ENCODE measurements around the gene VAC14. TPM values are rescaled to one million over a fixed set of nuclear protein-coding genes. Genes with fewer than 3 reads are reported as not detected.

The VAC14 gene
- total RNA-seq, 2 experiments from 2014 or later: 23.0 to 23.6 TPM

DNA sequence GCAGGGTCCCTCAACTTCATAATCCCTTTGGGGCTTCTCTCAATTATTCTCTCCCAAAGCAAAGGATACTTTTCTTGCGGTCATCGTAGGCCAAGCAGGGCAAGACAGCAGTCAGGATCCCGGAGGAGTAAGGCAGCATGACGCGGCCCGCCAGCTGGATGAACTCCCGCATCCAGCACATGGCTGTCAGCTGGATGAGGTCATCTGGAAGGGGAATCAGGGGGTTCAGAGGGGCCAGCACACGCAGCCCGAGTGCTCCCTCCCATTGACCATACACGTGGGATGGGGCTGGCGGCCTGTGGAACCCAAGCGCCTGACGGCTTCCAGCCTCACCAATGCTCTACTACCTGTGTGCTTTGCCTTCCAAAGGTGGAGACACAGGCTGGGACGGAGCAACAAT is 19.2 kb downstream of the VAC14 start:
- Mint-ChIP-seq H3K4me3 (no peak overlapping the region), H3K27ac (no peak overlapping the region), H3K27me3 (no peaks in the 10 kb centered on the region), H3K9me3 (no peaks in the 10 kb centered on the region), H3K36me3 (ENCODE audit: low read depth) (peaks cover 97% of the 10 kb centered on the region), H3K4me1 (ENCODE audit: low read depth) (no peaks in the 10 kb centered on the region)
- DNase-seq (no peak), ATAC-seq (ENCODE audit: poor library complexity) (no peak)
- peaks cover 85% of the 10 kb centered on the region for H3K36me3 ChIP-seq (ENCODE audit: insufficient read depth, low read length)
- ChIA-PET POLR2A (no interaction called here), CTCF (no interaction called here)
- peaks cover 0 to 8% of the 10 kb centered on the region in 2 experiments for H3K9me3 ChIP-seq (ENCODE audit: control insufficient read depth in 1 of 2, insufficient read depth in 1 of 2, low read length in 2 of 2)
- TF ChIP-seq, protein P1, sequence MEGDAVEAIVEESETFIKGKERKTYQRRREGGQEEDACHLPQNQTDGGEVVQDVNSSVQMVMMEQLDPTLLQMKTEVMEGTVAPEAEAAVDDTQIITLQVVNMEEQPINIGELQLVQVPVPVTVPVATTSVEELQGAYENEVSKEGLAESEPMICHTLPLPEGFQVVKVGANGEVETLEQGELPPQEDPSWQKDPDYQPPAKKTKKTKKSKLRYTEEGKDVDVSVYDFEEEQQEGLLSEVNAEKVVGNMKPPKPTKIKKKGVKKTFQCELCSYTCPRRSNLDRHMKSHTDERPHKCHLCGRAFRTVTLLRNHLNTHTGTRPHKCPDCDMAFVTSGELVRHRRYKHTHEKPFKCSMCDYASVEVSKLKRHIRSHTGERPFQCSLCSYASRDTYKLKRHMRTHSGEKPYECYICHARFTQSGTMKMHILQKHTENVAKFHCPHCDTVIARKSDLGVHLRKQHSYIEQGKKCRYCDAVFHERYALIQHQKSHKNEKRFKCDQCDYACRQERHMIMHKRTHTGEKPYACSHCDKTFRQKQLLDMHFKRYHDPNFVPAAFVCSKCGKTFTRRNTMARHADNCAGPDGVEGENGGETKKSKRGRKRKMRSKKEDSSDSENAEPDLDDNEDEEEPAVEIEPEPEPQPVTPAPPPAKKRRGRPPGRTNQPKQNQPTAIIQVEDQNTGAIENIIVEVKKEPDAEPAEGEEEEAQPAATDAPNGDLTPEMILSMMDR (IDR thresholded peaks at IDR 0.05): no peak
- no peaks in the 10 kb centered on the region for H3K4me1 ChIP-seq (ENCODE audit: insufficient read depth, low read length)
- no peaks in the 10 kb centered on the region for H3K27me3 ChIP-seq (ENCODE audit: control insufficient read depth in 1 of 2, insufficient read depth in 2 of 2, low read length in 2 of 2)
- intact Hi-C loops (cut with DNase I, micrococcal nuclease): no loop called here
- no peak overlapping the region for H3K27ac ChIP-seq (ENCODE audit: low read depth in 1 of 2, low read length in 2 of 2)
- no peak overlapping the region for H3K4me3 ChIP-seq (ENCODE audit: low read length)

GRCh38 chr16:70780546-70780945 is 20.4 kb downstream of the VAC14 start:
- peaks cover 88% of the 10 kb centered on the region for H3K36me3 Mint-ChIP-seq (ENCODE audit: low read depth)
- DNase-seq: no peak
- Histone ChIP-seq H3K4me1 (ENCODE audit: insufficient read depth, low read length) (no peaks in the 10 kb centered on the region), H3K4me3 (ENCODE audit: low read length) (no peak overlapping the region), H3K27ac (ENCODE audit: low read depth in 1 of 2, low read length in 2 of 2) (no peak overlapping the region), H3K9me3 (ENCODE audit: control insufficient read depth in 1 of 2, insufficient read depth in 1 of 2, low read length in 2 of 2) (peaks cover 0 to 8% of the 10 kb centered on the region in 2 experiments), H3K27me3 (ENCODE audit: control insufficient read depth in 1 of 2, insufficient read depth in 2 of 2, low read length in 2 of 2) (no peaks in the 10 kb centered on the region), H3K36me3 (ENCODE audit: insufficient read depth, low read length) (peaks cover 75% of the 10 kb centered on the region)
- no peaks in the 10 kb centered on the region for H3K9me3 Mint-ChIP-seq
- no peak overlapping the region for H3K27ac Mint-ChIP-seq
- H3K27me3 Mint-ChIP-seq: no peaks in the 10 kb centered on the region
- H3K4me3 Mint-ChIP-seq: no peak overlapping the region
- intact Hi-C loops (cut with DNase I, micrococcal nuclease): no loop called here
- ChIA-PET CTCF (no interaction called here), POLR2A (no interaction called here)
- TF ChIP-seq, protein P1 (IDR thresholded peaks at IDR 0.05): no peak
- ATAC-seq (ENCODE audit: poor library complexity): no peak
- H3K4me1 Mint-ChIP-seq (ENCODE audit: low read depth): no peaks in the 10 kb centered on the region

GRCh38 chr16:70779361-70779760 is 21.6 kb downstream of the VAC14 start:
- no peaks in the 10 kb centered on the region for H3K4me1 ChIP-seq (ENCODE audit: insufficient read depth, low read length)
- Mint-ChIP-seq H3K9me3 (no peaks in the 10 kb centered on the region), H3K27ac (no peak overlapping the region), H3K4me3 (no peak overlapping the region), H3K36me3 (ENCODE audit: low read depth) (peaks cover 86% of the 10 kb centered on the region), H3K4me1 (ENCODE audit: low read depth) (no peaks in the 10 kb centered on the region), H3K27me3 (no peaks in the 10 kb centered on the region)
- H3K9me3 ChIP-seq (ENCODE audit: control insufficient read depth in 1 of 2, insufficient read depth in 1 of 2, low read length in 2 of 2): peaks cover 0 to 8% of the 10 kb centered on the region in 2 experiments
- H3K27me3 ChIP-seq (ENCODE audit: control insufficient read depth in 1 of 2, insufficient read depth in 2 of 2, low read length in 2 of 2): no peaks in the 10 kb centered on the region
- CTCF ChIA-PET: no interaction called here
- intact Hi-C loops (cut with DNase I, micrococcal nuclease): loop anchor here in 1 of 2 experiments (10.0 kb wide), 2 partner anchors 225 to 445 kb away; no protein-coding TSS in a partner anchor
- ATAC-seq (ENCODE audit: poor library complexity): no peak
- no peak overlapping the region for H3K27ac ChIP-seq (ENCODE audit: low read depth in 1 of 2, low read length in 2 of 2)
- TF ChIP-seq, protein P1 (IDR thresholded peaks at IDR 0.05): no peak
- DNase-seq: no peak
- POLR2A ChIA-PET: no interaction called here
- H3K4me3 ChIP-seq (ENCODE audit: low read length): no peak overlapping the region
- peaks cover 67% of the 10 kb centered on the region for H3K36me3 ChIP-seq (ENCODE audit: insufficient read depth, low read length)

All from CD4-positive, alpha-beta T cell (primary cell).